Kidney epithelial cell (primary cell): ENCODE data around the gene MGMT. TPM values are rescaled to one million over a fixed set of nuclear protein-coding genes. Genes with fewer than 3 reads are reported as not detected.

Source experiments
- DNase-seq: peaks from one replicate; pipeline ENCODE4 v3.0.0-alpha.2; 2010; ENCODE audit warnings: low read depth
- H3K27me3 ChIP-seq: 2 replicates; pipeline ENCODE4 v1.6.0; 2011; ENCODE audit warnings: low read length; ENCODE audit not compliant: control insufficient read depth, insufficient read depth
- H3K36me3 ChIP-seq: 2 replicates; pipeline ENCODE4 v1.5.1; 2011; ENCODE audit warnings: low read length; ENCODE audit not compliant: control insufficient read depth, insufficient read depth
- H3K4me3 ChIP-seq: 2 replicates; pipeline ENCODE4 v1.5.1; 2011; ENCODE audit warnings: low read depth, mild to moderate bottlenecking, control low read depth, low read length
- total RNA-seq: library from RNA; depleted of rRNA; stranded (reverse); fragments of >200 nt; gene quantifications from 2 replicates; pipeline ENCODE4 v1.2.3, GENCODE V29; 2015
- TF ChIP-seq, protein P1 (sequence below): IDR thresholded peaks from 2 replicates; pipeline ENCODE4 v1.5.1; 2011; ENCODE audit warnings: mild to moderate bottlenecking, moderate library complexity, low read length, control low read depth, inconsistent platforms; ENCODE audit not compliant: insufficient read depth, poor library complexity, severe bottlenecking

Gene MGMT
- total RNA-seq, 1 donor from 2014 or later = 36.1 TPM

DNA sequence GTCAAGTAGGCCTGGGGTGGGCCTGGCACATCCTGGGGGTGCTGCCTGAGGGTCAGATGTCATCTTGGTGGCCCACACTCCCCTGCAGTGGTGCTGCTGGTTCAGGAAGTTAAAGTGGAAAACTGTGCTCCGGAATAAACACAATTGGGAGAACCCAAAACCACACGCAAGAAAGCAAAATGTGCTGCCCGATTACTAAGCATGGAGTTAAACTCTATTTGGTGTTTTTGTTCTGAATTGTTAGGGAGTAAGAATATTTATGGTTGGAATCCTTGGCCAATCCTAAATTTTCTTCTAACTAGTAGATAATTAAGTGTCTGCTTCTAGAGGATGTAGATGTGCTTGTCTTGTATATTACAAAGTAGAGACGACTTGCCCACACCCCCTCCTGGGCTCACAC lies 131.4 kb downstream of the MGMT start:
- Histone ChIP-seq H3K36me3 (no peaks in the 10 kb centered on the region), H3K27me3 (no peaks in the 10 kb centered on the region), H3K4me3 (no peak overlapping the region)
- TF ChIP-seq, protein P1, sequence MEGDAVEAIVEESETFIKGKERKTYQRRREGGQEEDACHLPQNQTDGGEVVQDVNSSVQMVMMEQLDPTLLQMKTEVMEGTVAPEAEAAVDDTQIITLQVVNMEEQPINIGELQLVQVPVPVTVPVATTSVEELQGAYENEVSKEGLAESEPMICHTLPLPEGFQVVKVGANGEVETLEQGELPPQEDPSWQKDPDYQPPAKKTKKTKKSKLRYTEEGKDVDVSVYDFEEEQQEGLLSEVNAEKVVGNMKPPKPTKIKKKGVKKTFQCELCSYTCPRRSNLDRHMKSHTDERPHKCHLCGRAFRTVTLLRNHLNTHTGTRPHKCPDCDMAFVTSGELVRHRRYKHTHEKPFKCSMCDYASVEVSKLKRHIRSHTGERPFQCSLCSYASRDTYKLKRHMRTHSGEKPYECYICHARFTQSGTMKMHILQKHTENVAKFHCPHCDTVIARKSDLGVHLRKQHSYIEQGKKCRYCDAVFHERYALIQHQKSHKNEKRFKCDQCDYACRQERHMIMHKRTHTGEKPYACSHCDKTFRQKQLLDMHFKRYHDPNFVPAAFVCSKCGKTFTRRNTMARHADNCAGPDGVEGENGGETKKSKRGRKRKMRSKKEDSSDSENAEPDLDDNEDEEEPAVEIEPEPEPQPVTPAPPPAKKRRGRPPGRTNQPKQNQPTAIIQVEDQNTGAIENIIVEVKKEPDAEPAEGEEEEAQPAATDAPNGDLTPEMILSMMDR = no peak
- DNase-seq = no peak

DNA sequence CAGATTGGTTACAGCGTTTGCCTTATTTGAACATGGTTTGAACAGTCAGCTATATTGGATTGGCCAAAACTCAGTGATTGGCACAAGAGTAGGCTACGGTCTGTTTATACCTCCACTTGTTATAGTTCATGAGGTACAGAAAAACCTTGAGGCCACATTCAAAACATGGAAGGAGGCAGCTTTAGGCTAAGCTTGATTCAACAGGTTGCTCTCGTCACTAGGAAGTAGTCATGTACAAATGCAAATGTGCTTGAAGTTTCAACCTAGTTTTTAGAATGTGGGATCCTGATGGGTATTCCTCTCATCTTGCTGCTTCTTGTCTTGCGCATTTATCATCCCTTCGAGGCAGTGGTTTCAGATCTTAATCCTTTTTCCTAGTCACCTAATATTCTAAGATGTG lies 132.1 kb downstream of the MGMT start:
- Histone ChIP-seq H3K27me3 (no peaks in the 10 kb centered on the region), H3K4me3 (no peak overlapping the region), H3K36me3 (no peaks in the 10 kb centered on the region)
- no peak for DNase-seq
- TF ChIP-seq, protein P1 = no peak

DNA sequence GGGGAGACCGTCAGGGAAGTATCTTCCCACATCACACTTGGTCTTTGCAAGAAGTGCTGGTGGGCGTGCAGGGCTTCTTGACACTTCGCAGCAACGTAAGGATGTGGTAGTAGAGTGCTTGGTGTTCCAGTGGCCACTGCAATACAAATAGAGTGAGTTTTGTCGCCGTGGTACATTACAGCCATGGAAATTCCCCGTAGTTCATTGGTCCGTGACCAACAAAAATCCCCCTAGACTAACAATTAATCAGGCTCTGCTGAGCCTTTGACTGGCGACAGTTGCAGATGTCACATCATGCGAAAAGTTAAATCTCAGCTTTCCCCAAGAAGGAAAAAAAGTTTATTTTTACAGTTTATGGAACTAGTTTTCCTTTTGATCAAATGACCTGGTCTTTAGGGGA lies 134.7 kb downstream of the MGMT start:
- H3K27me3 ChIP-seq = no peaks in the 10 kb centered on the region
- no peak overlapping the region for H3K4me3 ChIP-seq
- TF ChIP-seq, protein P1 = no peak
- DNase-seq = no peak
- H3K36me3 ChIP-seq = no peaks in the 10 kb centered on the region

DNA sequence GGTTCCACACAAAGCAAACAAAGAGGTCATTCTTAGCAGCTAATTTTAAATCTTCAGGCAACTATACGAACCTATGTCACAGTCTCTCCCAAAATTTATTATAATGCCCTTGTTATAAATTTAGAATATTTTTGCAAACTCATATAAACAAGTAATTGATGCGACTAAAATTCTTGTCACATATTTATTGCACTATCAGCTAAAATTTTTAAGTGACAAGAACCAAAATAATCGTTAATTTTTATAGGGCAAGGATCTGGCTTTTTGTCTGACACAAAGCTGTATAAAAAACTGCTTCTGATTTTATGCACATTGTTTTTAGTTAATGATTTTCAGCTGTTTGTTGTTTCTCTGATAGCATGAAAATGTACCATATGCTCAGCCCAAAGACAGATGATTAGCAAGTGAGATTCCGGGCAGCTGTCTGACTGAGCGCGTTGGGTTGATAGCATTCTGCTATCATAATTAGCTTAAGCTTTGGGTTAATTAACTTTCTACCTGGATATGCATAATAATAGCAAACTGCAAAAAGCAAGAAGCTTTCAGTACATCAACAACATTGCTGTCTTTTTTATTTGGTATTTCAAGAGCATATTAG lies 136.0 kb downstream of the MGMT start:
- Histone ChIP-seq H3K27me3 (no peaks in the 10 kb centered on the region), H3K36me3 (no peaks in the 10 kb centered on the region), H3K4me3 (no peak overlapping the region)
- TF ChIP-seq, protein P1 = no peak
- no peak for DNase-seq

DNA sequence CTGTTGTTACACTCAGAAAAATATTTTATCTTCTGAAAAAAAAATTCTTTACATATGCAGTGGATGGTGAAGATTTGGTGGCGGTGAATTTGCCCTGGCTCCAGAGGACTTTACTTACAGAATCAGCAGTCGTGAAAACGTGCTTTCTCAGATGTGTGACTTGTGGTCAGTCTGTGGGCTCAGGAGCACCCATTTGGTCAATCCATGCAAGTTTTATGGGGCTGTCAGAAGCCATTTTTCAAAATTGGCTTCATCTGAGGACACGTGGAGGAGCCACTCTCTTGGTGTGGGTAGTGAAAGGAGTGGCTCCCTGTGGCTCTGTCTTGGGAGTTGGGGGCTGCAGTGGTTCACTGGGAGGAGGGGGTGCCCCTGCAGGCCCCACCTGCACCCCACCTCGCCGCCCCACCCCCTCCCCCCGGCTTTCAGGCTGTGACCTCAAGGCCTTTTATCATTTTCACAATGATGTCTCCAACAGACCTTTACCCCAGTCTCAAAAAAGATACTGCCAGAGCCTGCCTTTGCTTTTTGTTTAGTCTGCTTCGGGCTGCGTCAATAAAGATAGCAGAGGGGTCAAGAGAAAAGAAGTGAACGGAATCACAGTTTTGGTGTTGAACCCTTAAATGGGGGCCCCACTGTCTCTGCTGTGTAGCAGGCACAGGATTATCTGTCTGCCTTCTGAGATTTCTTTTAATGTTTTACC lies 137.4 kb downstream of the MGMT start:
- Histone ChIP-seq H3K27me3 (no peaks in the 10 kb centered on the region), H3K4me3 (no peak overlapping the region), H3K36me3 (no peaks in the 10 kb centered on the region)
- DNase-seq = no peak
- TF ChIP-seq, protein P1 = no peak
